GM18517 (cell line): ENCODE results near the gene TTLL5.

Source experiments
- ATAC-seq: cut with Tn5 transposase; IDR thresholded peaks from one replicate; pipeline ENCODE4 v1.9.1; 2021; ENCODE audit warnings: mild to moderate bottlenecking, moderate library complexity; ENCODE audit not compliant: unreplicated experiment

TTLL5 gene

DNA sequence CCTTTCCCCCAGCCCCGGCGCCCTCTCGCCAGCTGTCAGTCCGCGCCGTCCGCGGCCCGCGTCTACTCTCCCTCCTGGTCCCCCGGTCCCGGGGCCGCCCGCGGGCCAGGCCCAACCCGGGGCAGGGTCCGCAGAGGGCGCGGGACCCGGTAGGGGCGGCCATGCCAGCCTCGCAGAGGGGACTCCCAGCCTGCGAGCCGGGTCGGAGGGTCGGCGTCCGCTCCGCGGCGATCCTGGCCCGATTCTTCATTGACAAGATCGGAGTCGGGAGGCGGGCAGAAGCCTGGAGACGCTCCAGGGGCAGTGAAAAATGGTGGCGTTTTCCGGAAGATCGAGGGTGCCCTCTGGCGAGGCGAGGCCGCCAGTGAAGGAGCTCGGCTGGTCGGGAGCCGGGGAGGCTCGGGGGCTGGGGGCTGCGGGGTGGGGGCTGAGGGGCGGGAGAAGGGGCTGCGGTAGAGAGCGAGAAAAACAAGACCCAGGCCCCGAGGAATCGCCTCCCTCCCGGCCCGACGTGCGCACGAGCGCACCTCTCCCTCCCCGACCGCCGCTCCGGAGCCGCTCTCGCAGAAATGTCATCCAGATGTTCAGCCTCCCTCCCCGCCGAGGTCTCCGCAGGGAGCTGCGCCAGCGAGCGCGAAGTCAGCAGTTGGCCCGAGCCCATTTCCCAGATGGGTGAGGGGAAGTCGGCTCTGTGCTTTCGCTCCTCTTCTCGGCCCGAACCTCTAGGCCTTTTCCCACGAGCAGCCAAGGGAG lies 321.4 kb downstream of the TTLL5 start:
- ATAC-seq: no peak

DNA sequence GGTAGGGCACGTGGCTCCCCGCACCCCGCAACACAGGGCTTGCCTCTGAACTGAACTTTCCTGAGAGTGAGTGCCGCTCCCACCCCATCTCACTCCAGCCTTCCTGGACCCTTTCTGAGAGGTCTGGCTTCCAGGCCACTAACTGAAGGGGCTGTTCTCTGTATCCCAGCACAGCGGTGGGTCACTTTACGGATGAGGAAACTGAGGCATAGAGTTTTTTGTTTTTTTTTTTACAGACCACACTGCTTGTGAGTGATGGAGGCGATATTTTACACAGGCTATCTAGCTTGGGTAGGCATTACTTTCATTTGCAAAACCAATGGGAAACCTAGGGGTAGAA lies 321.9 kb downstream of the TTLL5 start:
- no peak for ATAC-seq

DNA sequence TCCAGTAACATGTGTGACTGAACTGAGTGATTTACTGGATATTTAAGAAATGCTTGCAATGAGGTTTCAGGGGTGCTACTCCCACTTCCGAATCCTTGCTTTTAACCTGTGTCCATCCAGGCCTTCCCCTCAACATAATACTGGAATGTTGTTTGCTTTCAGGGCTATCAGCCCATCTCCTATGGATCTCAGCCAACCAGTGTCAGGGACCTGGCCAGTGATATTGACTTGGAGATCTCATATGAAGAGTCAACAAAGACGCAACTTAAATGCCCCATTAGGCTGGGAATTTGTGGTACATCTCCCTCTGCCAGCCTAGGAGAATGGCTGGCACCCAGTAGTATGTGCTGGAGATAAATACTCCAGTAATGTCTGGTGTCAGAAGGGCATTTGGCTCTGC lies 323.6 kb downstream of the TTLL5 start:
- ATAC-seq: no peak

DNA sequence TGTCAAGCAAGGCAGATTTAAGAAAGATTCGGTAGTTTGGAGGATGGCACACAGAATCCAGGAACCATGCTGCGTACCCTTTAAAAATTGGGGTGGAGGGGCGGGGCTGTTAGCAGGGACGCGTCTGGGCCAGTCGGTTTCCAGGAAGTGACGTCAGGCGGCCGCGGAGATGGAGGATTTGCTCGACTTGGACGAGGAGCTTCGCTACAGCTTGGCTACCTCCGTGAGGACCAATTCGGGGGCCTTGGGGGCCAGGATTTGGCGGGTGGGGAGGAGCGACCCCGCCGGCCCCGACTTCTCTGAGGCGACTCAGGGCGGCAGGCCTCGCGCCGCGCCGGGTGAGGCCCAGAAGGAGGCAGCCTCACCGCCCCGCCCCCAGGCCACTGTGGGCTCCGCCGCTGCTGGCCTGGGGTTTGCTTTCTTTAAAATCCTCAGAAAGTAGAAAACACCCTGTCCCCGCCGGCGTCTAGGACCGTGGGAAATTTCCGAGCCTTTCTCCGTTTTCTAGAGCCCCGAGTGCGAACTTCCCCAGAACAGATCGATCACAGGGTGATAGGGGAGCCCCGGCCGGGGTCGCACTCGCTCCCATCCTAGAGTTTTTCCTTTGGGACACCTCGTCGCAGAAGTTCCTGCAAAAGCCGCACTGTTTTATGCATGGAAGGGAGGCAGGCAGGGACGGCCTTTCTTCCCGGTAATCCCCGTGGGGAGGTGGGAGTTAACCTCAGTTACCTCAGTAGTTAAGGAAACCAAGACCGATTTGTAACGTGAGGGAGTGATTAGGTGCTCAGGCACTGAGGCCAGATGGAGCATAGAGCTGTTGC lies 324.8 kb downstream of the TTLL5 start, which contains the start of gene IFT43:
IFT43 (plus strand) TSS at position 146 of the 821 bp plus-strand sequence; CDS start at position 170, 24 bp downstream.
- peak; percentile 58 for ATAC-seq

DNA sequence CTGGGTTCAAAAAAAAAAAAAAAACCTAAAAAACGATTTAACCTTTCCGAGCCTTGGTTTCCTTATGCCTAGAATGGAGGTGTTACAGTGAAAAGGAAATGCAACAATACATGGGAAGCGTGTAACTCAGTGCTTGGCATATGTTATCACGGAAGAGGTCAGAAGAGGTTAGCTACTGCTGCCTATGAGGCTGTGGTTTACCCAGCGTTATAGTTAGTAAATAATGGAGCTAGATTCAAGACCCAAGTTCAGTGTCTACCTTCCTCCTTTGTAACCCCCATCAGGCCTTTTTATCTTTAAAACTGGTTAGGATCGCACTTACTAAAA lies 325.4 kb downstream of the TTLL5 start:
- no peak for ATAC-seq

DNA sequence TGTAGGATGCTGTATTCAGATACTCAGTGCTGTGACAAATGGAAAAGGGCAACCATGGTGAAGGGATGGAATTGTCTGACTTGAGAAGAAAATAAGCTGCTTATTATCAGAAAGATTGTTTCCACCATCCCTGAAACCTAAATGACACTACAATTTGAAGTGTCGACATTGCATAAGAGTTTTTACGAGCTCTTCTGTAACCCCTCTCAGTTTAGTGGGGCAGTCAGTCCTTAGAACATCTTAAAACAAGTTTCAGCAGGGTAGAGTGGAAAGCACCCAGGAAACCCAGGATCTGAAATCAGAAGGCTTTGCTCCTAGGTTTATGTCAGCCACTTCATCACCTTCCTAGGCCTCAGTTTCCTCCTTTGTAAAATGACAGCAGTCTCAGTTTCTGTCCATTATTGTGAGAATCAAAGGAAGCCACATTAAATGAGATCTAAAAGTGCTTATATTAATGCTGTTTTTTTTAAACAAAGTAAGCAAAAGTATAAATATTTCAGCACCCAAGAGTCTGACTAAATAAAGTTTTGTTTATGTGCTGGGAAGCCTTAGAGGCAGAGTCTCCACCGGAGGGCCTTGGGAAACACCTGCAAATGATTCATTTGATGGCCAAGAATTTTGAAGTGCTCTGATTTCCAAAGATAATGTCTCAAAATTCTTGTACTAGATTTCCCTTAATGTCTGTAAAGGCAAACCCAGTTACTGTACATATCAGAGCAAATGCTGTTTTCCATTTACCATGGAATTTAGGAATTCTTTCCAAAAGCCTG lies 326.3 kb downstream of the TTLL5 start:
- ATAC-seq: no peak

DNA sequence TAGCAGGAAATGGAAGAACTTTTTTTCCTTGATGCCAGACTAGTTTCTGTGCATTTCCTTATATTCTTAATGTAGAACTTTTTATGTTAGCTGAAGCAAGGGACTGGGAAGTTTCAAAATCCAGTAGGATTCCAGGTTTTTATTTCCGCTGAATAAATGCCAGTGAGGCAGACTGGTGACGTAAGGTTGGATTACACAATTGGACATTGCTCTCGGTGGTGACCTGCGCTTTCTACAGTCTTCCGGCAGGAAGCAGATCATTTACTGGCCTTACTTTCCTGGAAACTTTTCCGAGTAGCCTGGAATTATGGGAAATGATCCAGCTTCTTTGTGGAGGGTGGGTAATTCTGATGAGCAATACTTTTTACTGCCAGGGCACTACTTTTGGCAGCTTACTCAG lies 328.1 kb downstream of the TTLL5 start:
- ATAC-seq: no peak

DNA sequence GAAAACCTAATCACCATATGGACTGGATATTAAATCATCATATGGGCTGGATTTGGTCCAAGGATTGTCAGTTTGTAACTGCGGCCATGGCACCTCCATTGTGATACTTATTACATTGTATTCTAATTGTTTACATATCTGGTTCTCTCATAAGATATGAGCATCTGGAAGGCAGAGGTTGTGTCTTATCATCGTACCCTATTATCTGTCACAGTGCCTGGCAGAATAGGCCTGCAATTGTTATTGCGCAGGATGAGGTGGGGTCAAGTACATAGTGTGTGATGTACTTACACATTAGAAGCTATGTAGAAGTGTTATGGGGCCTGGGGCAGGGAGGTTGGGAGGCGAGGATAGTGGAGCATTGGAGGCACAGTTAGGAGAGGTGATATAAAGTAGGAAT lies 329.3 kb downstream of the TTLL5 start:
- ATAC-seq: no peak

DNA sequence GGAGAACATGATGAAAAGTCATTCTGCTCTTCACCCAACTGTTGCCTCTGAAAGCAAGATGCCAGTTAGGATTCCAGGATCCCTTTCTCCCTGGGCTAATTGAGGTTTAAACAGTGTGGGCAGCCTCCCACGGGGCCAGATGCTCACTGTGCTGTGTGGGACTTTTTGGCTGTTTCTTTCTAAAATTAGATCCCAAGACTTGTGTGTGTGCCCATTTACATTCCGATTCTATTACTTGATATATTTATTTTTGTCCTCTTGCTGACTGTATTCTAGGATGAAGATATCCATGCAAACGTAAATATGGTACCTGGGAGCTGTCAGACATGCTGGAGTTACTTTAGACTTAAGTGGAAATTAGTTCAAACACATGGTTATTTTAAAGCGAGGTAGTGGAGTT lies 330.7 kb downstream of the TTLL5 start:
- no peak for ATAC-seq

DNA sequence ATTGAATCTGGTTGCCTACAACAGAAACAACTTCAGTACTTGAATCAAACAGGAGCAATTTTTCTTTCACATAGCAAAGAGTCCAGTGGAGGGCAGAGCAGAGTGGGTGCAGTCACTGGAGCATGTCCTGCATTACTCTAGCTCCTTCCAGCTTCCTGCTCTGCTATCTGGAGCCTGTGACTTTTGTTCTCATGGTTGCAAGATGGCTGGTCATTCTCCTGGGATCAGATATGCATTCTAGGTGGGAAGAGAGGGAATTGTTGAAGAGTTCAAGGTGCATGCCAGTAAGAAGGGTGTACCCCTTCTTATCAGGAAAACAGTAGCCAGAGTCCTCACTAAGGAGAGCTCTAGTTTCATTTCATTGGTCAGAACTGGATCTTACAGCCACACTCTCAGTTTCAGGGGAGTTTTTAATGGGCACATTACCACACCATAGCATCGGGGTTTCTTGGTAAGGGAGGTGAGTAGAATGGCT lies 332.6 kb downstream of the TTLL5 start:
- ATAC-seq: no peak

DNA sequence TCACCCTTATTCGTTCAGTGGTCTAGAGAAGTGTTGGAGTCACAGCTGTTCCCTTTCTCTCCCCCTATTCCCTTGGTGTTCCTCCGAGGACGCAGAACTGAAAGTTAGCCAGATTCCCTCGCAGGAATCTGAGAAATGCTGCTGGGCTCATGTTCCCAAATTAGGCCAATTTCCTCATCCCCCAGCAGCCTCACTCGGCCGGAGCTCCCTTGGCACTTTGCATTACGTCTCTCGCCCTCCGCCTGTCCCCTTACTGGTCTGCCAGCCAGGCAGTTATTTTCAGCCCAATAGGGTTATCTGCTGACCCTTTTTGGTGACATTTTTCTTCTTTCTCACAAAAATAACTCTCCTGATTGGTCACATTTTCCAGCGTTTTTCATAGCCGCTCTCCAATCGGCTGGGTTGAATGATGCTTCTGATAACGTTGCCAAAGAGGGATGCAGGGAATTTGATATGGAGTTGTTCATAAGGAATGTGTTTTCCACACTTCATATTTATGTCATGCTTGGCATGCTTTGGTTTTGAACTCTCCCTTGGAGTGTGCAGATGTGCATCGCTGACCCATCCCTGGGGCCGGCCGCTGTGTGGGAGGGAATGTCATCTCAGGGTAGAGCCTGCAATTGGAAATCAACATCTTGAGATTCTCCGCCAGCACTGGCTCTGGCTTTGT lies 334.5 kb downstream of the TTLL5 start:
- no peak for ATAC-seq

DNA sequence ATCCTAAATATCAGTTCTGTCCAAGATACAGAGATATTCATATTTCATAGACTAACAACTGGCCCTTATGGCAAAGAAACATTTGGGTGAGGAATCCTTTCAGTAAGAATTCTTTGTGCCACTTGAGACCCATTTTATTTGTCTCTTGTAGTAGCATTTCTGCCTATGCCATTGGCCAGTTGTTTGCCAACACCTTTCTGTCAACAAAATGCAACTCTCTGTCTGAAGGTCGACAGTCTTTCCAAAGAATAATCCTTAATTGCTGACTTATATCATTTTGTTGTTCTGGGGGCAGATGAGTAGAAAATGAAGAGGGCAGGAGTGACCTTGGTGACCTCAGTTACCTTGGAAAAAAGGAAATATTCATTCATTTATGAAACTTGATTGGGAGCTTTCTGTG lies 335.4 kb downstream of the TTLL5 start:
- no peak for ATAC-seq

DNA sequence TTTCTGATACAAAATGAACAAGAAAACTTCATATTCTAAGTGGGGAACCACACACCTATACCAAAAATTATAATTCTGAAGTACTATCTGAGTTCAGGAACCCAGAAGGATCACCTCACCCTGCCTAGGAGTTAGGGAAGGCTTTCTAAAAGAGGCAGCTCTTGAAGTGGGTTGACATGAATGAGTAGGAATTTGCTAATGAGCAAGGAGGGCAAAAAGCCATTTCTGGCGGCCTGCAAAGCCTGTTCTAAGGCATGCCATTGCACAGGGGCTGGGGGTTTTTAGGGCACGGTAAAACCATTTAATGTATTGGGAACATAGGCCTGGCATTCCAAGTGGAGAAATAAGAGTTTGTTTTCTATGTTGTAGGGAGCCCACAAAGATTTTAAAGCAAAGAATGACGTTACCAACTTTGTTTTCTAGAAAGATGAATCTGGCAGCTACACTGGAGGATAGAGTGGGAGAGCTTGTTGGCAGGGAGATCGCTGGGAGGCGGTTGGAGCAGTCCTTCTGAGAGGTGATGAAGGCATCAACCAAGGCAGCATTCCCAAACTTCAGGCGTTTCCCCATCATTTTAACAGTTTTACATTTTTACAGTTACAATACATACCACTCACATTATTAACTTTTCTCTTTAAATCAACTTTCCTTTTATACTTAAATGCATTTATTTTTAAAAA lies 338.6 kb downstream of the TTLL5 start:
- ATAC-seq: no peak

DNA sequence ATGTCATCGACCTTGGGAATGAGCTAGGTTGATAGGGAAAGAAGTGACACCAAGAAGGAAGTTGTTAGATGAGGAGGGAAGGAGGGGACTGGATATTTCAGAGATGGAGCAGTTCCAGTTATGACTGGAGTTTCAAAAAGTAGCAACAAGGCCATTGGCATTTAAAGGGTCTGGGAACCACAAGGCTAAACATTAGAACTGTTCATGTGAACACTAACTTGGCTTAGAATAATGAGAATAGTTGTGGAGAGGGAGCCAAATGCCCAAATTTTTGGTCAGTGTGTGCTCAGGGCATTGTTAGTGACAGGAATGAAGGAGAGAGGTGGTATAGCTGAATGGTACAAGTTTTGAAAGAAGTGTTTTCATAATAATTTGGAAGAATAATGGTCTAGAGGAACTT lies 341.3 kb downstream of the TTLL5 start:
- ATAC-seq: no peak
